GM10847 (cell line): ENCODE measurements around the gene TAS2R19.
"Not testable (repeated sequence)": the region's sequence is repeated elsewhere in the genome, so short reads cannot be mapped to it uniquely, and the experiment has no call there.

Experiments used
- POLR2A ChIP-seq: IDR thresholded peaks from 2 replicates; pipeline ENCODE4 v1.6.1; 2011; ENCODE audit not compliant: insufficient read length; ENCODE audit errors: extremely low read depth

TAS2R19 gene

GRCh38 chr12:11022520-11022919, at the start of gene TAS2R19:
TAS2R19 (minus strand) TSS chr12:11022620; CDS start chr12:11022571, 49 bp downstream.
- TF ChIP-seq POLR2A = no peak

GRCh38 chr12:11071414-11071813, 49.0 kb upstream of the TAS2R19 start:
- no peak for TF ChIP-seq POLR2A

GRCh38 chr12:11070999-11071398, 48.6 kb upstream of the TAS2R19 start:
- TF ChIP-seq POLR2A = no peak

- TF ChIP-seq POLR2A = no peak
These were observed 47.5 kb upstream of the TAS2R19 start for GRCh38 chr12:11069854-11070365.

GRCh38 chr12:11067514-11067913, 45.1 kb upstream of the TAS2R19 start:
- no peak for TF ChIP-seq POLR2A

GRCh38 chr12:11062194-11062593, 39.8 kb upstream of the TAS2R19 start, which contains the start of gene TAS2R46:
TAS2R46 (minus strand) TSS chr12:11062294; CDS start chr12:11062294, 0 bp downstream.
- TF ChIP-seq POLR2A = not testable (repeated sequence)

GRCh38 chr12:11059784-11060183, 37.4 kb upstream of the TAS2R19 start:
- TF ChIP-seq POLR2A = no peak

GRCh38 chr12:11059041-11059440, 36.6 kb upstream of the TAS2R19 start:
- TF ChIP-seq POLR2A = no peak

GRCh38 chr12:11055306-11055705, 32.9 kb upstream of the TAS2R19 start:
- TF ChIP-seq POLR2A = no peak

- TF ChIP-seq POLR2A = no peak
These were observed 17.7 kb upstream of the TAS2R19 start for GRCh38 chr12:11040162-11040561.

GRCh38 chr12:11039171-11039570, 16.8 kb upstream of the TAS2R19 start:
- no peak for TF ChIP-seq POLR2A

GRCh38 chr12:11031307-11031706, 8.9 kb upstream of the TAS2R19 start, which contains the start of gene TAS2R31:
TAS2R31 (minus strand) TSS chr12:11031407; CDS start chr12:11031335, 72 bp downstream.
- no peak for TF ChIP-seq POLR2A

- TF ChIP-seq POLR2A = no peak
These were observed 3.7 kb upstream of the TAS2R19 start for GRCh38 chr12:11026118-11026517.

GRCh38 chr12:11023387-11023786, 967 bp upstream of the TAS2R19 start:
- TF ChIP-seq POLR2A = no peak

- no peak for TF ChIP-seq POLR2A
These were observed 5.5 kb downstream of the TAS2R19 start for GRCh38 chr12:11016937-11017336.

- no peak for TF ChIP-seq POLR2A
These were observed 6.5 kb downstream of the TAS2R19 start for GRCh38 chr12:11015775-11016430.

- TF ChIP-seq POLR2A = no peak
These were observed 8.2 kb downstream of the TAS2R19 start for GRCh38 chr12:11014234-11014633.

- no peak for TF ChIP-seq POLR2A
These were observed 14.8 kb downstream of the TAS2R19 start for GRCh38 chr12:11007608-11008007.

GRCh38 chr12:10998204-10998603, 24.2 kb downstream of the TAS2R19 start, which contains the start of gene TAS2R20:
TAS2R20 (minus strand) TSS chr12:10998304; CDS start chr12:10997875, 429 bp downstream.
- no peak for TF ChIP-seq POLR2A
